PFSK-1 (cell line): Measurements from ENCODE around the gene TXNIP.

Experiments
- POLR2AphosphoS5 ChIP-seq: IDR thresholded peaks from 2 replicates; pipeline ENCODE4 v1.6.1; 2012; ENCODE audit warnings: low read depth, mild to moderate bottlenecking, control low read depth, low read length, moderate library complexity
- SIN3A ChIP-seq: IDR thresholded peaks from 2 replicates; pipeline ENCODE4 v1.6.1; 2012; ENCODE audit warnings: mild to moderate bottlenecking, low read length, moderate library complexity, borderline replicate concordance; ENCODE audit not compliant: insufficient read depth
- TF ChIP-seq, protein P1 (sequence below), 2 experiments: IDR thresholded peaks; 2 replicates each; pipeline versions ENCODE4 v1.6.1 to v1.8.0; 2011 to 2012; ENCODE audit warnings: low read depth in 2 of 2, low read length in 2 of 2, control low read depth in 1 of 2, inconsistent platforms in 1 of 2, mild to moderate bottlenecking in 1 of 2, moderate library complexity in 1 of 2; ENCODE audit not compliant: insufficient read depth in 1 of 2

DNA sequence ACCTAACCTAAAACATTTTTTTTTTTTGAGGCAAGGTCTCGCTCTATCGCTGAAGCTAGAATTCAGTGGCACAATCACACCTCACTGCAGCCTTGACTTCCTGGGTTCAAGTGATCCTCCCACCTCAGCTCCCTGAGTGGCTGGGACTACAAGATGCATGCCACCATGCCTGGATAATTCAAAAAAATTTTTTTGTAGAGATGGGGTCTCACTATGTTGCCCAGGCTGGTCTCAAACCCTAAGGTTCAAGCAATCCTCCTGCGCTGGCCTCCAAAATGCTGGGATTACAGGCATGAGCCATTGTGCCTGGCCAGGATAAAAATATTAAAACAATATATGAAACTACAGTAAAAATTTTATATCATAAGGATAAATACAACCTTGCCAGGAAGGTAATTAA lies 43.5 kb downstream of the TXNIP start:
- no peak for TF ChIP-seq POLR2AphosphoS5
- TF ChIP-seq, protein P1, sequence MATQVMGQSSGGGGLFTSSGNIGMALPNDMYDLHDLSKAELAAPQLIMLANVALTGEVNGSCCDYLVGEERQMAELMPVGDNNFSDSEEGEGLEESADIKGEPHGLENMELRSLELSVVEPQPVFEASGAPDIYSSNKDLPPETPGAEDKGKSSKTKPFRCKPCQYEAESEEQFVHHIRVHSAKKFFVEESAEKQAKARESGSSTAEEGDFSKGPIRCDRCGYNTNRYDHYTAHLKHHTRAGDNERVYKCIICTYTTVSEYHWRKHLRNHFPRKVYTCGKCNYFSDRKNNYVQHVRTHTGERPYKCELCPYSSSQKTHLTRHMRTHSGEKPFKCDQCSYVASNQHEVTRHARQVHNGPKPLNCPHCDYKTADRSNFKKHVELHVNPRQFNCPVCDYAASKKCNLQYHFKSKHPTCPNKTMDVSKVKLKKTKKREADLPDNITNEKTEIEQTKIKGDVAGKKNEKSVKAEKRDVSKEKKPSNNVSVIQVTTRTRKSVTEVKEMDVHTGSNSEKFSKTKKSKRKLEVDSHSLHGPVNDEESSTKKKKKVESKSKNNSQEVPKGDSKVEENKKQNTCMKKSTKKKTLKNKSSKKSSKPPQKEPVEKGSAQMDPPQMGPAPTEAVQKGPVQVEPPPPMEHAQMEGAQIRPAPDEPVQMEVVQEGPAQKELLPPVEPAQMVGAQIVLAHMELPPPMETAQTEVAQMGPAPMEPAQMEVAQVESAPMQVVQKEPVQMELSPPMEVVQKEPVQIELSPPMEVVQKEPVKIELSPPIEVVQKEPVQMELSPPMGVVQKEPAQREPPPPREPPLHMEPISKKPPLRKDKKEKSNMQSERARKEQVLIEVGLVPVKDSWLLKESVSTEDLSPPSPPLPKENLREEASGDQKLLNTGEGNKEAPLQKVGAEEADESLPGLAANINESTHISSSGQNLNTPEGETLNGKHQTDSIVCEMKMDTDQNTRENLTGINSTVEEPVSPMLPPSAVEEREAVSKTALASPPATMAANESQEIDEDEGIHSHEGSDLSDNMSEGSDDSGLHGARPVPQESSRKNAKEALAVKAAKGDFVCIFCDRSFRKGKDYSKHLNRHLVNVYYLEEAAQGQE (IDR thresholded peaks at IDR 0.05; ENCODE audit: insufficient read depth in 1 of 2, low read depth in 2 of 2, low read length in 2 of 2), result no peak
- TF ChIP-seq SIN3A, result no peak
